CD4-positive, alpha-beta T cell (primary cell): ENCODE measurements around the gene USP32. TPM values are rescaled to one million over a fixed set of nuclear protein-coding genes. Genes with fewer than 3 reads are reported as not detected.

Experiments
- ATAC-seq: fragments of 200-7000 bp; cut with Tn5 transposase; one replicate; pipeline ENCODE4 v1.10.0; 2022; ENCODE audit warnings: mild to moderate bottlenecking; ENCODE audit not compliant: poor library complexity
- CTCF ChIA-PET: fragments of 350-600 bp; sonication (Branson Sonifier 250); formaldehyde crosslinking; loops from one replicate; lab custom pipeline; 2021; ENCODE audit warnings: antibody characterized with exemption, inconsistent platforms; lab: Charles Lee
- POLR2A ChIA-PET: fragments of 350-600 bp; sonication (Branson Sonifier 250); formaldehyde crosslinking; loops from one replicate; lab custom pipeline; 2021; ENCODE audit warnings: antibody characterized with exemption, inconsistent platforms; lab: Charles Lee
- DNase-seq, 14 experiments: peaks; one replicate each; pipeline ENCODE4 v3.0.0-alpha.2; 2013 to 2020; ENCODE audit warnings: mixed read lengths in 2 of 14
- H3K27ac ChIP-seq, 2 donors: one replicate each; pipeline versions ENCODE4 v1.5.1 to v1.7.0; 2013; ENCODE audit warnings: low read length in 2 of 2, low read depth in 1 of 2, mild to moderate bottlenecking in 1 of 2
- H3K27me3 ChIP-seq, 2 experiments: 1 replicate in 1 of 2; 2 replicates in 1 of 2; pipeline versions ENCODE4 v1.6.1 to v1.7.0; 2013; ENCODE audit warnings: low read length in 2 of 2, control low read depth in 1 of 2, mild to moderate bottlenecking in 1 of 2, moderate library complexity in 1 of 2; ENCODE audit not compliant: insufficient read depth in 2 of 2, control insufficient read depth in 1 of 2
- H3K36me3 ChIP-seq: one replicate; pipeline ENCODE4 v1.6.1; 2013; ENCODE audit warnings: low read length, control low read depth; ENCODE audit not compliant: insufficient read depth
- H3K4me1 ChIP-seq: one replicate; pipeline ENCODE4 v1.6.1; 2013; ENCODE audit warnings: low read length, control low read depth; ENCODE audit not compliant: insufficient read depth
- H3K4me3 ChIP-seq: one replicate; pipeline ENCODE4 v1.5.1; 2013; ENCODE audit warnings: mild to moderate bottlenecking, low read length, moderate library complexity
- H3K9me3 ChIP-seq, 2 experiments: 1 replicate in 1 of 2; 2 replicates in 1 of 2; pipeline versions ENCODE4 v1.6.1 to v1.7.0; 2013; ENCODE audit warnings: low read length in 2 of 2, mild to moderate bottlenecking in 2 of 2, control low read depth in 1 of 2, moderate library complexity in 1 of 2; ENCODE audit not compliant: control insufficient read depth in 1 of 2, insufficient read depth in 1 of 2
- H3K27ac Mint-ChIP-seq: one replicate; pipeline ENCODE4 v1.8.0; 2020; ENCODE audit warnings: mixed read lengths
- H3K27me3 Mint-ChIP-seq: one replicate; pipeline ENCODE4 v1.8.0; 2021; ENCODE audit warnings: mixed read lengths
- H3K36me3 Mint-ChIP-seq: one replicate; pipeline ENCODE4 v1.8.0; 2021; ENCODE audit warnings: low read depth, mixed read lengths
- H3K4me1 Mint-ChIP-seq: one replicate; pipeline ENCODE4 v1.8.0; 2021; ENCODE audit warnings: low read depth, mixed read lengths
- H3K4me3 Mint-ChIP-seq: one replicate; pipeline ENCODE4 v1.8.0; 2020; ENCODE audit warnings: mild to moderate bottlenecking, mixed read lengths
- H3K9me3 Mint-ChIP-seq: one replicate; pipeline ENCODE4 v1.8.0; 2020; ENCODE audit warnings: mixed read lengths
- intact Hi-C, 2 experiments: fragments of 100-400 bp; cut with DNase I in 1 of 2; cut with micrococcal nuclease in 1 of 2; formaldehyde crosslinking; loops; one replicate each; pipeline versions ENCODE4 v1.15.1 to v1.9.0; 2023 to 2025; cut with DNase I, micrococcal nuclease
- total RNA-seq, 174 experiments: library from RNA in 2 of 174; stranded (reverse) in 2 of 174; gene quantifications; one replicate each; pipeline ENCODE4 v1.2.3 and lab custom pipeline; 2021 to 2026
- TF ChIP-seq, protein P1 (sequence below): fragments of 200-600 bp; IDR thresholded peaks from one replicate; pipeline ENCODE4 v1.8.0; 2022; ENCODE audit warnings: antibody characterized with exemption, mild to moderate bottlenecking

Gene USP32
- total RNA-seq, 2 experiments from 2014 or later, result 23.9 to 24.7 TPM

DNA sequence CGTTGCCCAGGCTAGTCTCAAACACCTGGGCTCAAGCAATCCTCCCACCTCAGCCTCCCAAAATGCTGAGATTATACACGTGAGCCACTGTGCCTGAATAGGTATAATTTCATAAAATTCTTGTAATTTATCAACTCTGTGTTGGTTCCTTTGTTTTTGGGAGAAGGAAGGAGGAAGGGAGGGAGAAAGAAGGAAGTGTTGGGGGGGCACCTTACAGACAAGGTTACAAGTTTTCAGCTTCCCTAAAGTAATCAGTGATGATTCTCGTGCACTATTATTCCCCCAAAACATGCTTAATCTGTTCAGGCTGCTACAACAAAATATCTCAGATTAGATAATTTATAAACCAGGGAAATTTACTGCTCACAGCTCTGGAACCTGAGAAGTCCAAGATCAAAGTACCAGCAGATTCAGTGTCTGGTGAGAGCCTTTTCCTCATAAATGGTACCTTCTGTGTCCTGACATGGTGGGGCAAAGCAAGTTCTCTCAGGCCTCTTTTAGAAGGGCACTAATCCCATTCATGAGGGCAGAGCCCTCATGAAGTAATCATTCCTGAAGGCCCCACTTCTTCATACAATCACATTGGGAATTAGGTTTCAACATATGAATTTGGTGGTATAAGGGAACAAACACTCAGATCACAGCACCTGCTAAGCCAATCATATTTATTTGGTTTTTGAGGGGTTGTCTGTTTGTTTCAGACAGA is 28.1 kb downstream of the USP32 start:
- DNase-seq (no peak), ATAC-seq (no peak)
- Mint-ChIP-seq H3K27me3 (no peaks in the 10 kb centered on the region), H3K4me3 (no peak overlapping the region), H3K9me3 (no peaks in the 10 kb centered on the region), H3K4me1 (peaks cover 18% of the 10 kb centered on the region), H3K36me3 (no peaks in the 10 kb centered on the region), H3K27ac (no peak overlapping the region)
- H3K27ac ChIP-seq, result no peak overlapping the region
- no peaks in the 10 kb centered on the region for H3K36me3 ChIP-seq
- CTCF ChIA-PET, result no interaction called here
- TF ChIP-seq, protein P1, sequence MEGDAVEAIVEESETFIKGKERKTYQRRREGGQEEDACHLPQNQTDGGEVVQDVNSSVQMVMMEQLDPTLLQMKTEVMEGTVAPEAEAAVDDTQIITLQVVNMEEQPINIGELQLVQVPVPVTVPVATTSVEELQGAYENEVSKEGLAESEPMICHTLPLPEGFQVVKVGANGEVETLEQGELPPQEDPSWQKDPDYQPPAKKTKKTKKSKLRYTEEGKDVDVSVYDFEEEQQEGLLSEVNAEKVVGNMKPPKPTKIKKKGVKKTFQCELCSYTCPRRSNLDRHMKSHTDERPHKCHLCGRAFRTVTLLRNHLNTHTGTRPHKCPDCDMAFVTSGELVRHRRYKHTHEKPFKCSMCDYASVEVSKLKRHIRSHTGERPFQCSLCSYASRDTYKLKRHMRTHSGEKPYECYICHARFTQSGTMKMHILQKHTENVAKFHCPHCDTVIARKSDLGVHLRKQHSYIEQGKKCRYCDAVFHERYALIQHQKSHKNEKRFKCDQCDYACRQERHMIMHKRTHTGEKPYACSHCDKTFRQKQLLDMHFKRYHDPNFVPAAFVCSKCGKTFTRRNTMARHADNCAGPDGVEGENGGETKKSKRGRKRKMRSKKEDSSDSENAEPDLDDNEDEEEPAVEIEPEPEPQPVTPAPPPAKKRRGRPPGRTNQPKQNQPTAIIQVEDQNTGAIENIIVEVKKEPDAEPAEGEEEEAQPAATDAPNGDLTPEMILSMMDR, result no peak
- no peaks in the 10 kb centered on the region for H3K9me3 ChIP-seq
- no peaks in the 10 kb centered on the region for H3K27me3 ChIP-seq
- POLR2A ChIA-PET, result no interaction called here
- intact Hi-C loops, result no loop called here
- no peak overlapping the region for H3K4me3 ChIP-seq
- H3K4me1 ChIP-seq, result no peaks in the 10 kb centered on the region

GRCh38 chr17:60362329-60362728 is 29.6 kb downstream of the USP32 start:
- Histone ChIP-seq H3K9me3 (no peaks in the 10 kb centered on the region), H3K4me3 (no peak overlapping the region), H3K27ac (no peak overlapping the region), H3K27me3 (no peaks in the 10 kb centered on the region), H3K36me3 (no peaks in the 10 kb centered on the region), H3K4me1 (no peaks in the 10 kb centered on the region)
- no peak for ATAC-seq
- intact Hi-C loops, result no loop called here
- Mint-ChIP-seq H3K27me3 (no peaks in the 10 kb centered on the region), H3K27ac (no peak overlapping the region), H3K4me1 (peaks cover 10% of the 10 kb centered on the region), H3K36me3 (no peaks in the 10 kb centered on the region), H3K9me3 (no peaks in the 10 kb centered on the region), H3K4me3 (no peak overlapping the region)
- CTCF ChIA-PET, result no interaction called here
- no peak for DNase-seq
- POLR2A ChIA-PET, result no interaction called here
- TF ChIP-seq, protein P1, result no peak

GRCh38 chr17:60361889-60362288 is 30.0 kb downstream of the USP32 start:
- H3K27ac ChIP-seq, result no peak overlapping the region
- Mint-ChIP-seq H3K4me1 (peaks cover 11% of the 10 kb centered on the region), H3K4me3 (no peak overlapping the region), H3K27me3 (no peaks in the 10 kb centered on the region), H3K36me3 (no peaks in the 10 kb centered on the region), H3K27ac (no peak overlapping the region), H3K9me3 (no peaks in the 10 kb centered on the region)
- DNase-seq (no peak), ATAC-seq (no peak)
- no peaks in the 10 kb centered on the region for H3K36me3 ChIP-seq
- ChIA-PET CTCF (no interaction called here), POLR2A (no interaction called here)
- H3K9me3 ChIP-seq, result no peaks in the 10 kb centered on the region
- intact Hi-C loops, result no loop called here
- H3K27me3 ChIP-seq, result no peaks in the 10 kb centered on the region
- no peaks in the 10 kb centered on the region for H3K4me1 ChIP-seq
- TF ChIP-seq, protein P1, result no peak
- no peak overlapping the region for H3K4me3 ChIP-seq
